ENCODE results near the gene HBS1L. TPM values are rescaled to one million over a fixed set of nuclear protein-coding genes. Genes with fewer than 3 reads are reported as not detected.

HBS1L gene
- total and polyA plus RNA-seq, 9 of the 15 experiments (the other 6 are each of a cell fraction or from before 2014, with no cell fraction given): 101 to 199 (median 145) TPM

DNA sequence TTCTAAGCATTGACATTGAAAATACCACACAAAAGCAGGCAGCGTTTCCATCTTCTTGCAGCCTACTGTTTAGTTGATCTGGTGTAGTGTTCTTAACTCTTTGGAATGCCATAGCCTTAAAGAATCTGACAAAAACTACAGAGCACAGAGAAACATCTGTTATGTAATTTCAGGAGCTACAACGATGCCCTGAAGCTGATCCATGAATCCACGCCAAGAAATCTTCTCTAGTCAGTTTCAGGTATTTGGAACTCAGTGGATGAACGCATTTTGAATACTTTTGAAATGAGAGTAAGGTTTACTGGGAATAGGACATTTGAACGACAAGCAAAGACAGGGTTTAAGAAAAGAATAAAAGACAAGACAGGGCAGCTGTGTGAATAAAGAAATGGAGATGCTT is 122.5 kb downstream of the HBS1L start (continued):
- TF ChIP-seq, protein P1, sequence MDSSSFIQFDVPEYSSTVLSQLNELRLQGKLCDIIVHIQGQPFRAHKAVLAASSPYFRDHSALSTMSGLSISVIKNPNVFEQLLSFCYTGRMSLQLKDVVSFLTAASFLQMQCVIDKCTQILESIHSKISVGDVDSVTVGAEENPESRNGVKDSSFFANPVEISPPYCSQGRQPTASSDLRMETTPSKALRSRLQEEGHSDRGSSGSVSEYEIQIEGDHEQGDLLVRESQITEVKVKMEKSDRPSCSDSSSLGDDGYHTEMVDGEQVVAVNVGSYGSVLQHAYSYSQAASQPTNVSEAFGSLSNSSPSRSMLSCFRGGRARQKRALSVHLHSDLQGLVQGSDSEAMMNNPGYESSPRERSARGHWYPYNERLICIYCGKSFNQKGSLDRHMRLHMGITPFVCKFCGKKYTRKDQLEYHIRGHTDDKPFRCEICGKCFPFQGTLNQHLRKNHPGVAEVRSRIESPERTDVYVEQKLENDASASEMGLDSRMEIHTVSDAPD (CRISPR knock-in tag; IDR thresholded peaks at IDR 0.05): no peak
- TF ChIP-seq, protein P2, sequence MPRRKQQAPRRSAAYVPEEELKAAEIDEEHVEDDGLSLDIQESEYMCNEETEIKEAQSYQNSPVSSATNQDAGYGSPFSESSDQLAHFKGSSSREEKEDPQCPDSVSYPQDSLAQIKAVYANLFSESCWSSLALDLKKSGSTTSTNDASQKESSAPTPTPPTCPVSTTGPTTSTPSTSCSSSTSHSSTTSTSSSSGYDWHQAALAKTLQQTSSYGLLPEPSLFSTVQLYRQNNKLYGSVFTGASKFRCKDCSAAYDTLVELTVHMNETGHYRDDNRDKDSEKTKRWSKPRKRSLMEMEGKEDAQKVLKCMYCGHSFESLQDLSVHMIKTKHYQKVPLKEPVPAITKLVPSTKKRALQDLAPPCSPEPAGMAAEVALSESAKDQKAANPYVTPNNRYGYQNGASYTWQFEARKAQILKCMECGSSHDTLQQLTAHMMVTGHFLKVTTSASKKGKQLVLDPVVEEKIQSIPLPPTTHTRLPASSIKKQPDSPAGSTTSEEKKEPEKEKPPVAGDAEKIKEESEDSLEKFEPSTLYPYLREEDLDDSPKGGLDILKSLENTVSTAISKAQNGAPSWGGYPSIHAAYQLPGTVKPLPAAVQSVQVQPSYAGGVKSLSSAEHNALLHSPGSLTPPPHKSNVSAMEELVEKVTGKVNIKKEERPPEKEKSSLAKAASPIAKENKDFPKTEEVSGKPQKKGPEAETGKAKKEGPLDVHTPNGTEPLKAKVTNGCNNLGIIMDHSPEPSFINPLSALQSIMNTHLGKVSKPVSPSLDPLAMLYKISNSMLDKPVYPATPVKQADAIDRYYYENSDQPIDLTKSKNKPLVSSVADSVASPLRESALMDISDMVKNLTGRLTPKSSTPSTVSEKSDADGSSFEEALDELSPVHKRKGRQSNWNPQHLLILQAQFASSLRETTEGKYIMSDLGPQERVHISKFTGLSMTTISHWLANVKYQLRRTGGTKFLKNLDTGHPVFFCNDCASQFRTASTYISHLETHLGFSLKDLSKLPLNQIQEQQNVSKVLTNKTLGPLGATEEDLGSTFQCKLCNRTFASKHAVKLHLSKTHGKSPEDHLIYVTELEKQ (CRISPR knock-in tag; IDR thresholded peaks at IDR 0.05): no peak
- TF ChIP-seq RBM14 (IDR thresholded peaks at IDR 0.05; ENCODE audit: borderline replicate concordance, insufficient read depth, low read depth, low read length): no peak
- TF ChIP-seq, protein P3, sequence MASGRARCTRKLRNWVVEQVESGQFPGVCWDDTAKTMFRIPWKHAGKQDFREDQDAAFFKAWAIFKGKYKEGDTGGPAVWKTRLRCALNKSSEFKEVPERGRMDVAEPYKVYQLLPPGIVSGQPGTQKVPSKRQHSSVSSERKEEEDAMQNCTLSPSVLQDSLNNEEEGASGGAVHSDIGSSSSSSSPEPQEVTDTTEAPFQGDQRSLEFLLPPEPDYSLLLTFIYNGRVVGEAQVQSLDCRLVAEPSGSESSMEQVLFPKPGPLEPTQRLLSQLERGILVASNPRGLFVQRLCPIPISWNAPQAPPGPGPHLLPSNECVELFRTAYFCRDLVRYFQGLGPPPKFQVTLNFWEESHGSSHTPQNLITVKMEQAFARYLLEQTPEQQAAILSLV (tag; IDR thresholded peaks at IDR 0.05): no peak

DNA sequence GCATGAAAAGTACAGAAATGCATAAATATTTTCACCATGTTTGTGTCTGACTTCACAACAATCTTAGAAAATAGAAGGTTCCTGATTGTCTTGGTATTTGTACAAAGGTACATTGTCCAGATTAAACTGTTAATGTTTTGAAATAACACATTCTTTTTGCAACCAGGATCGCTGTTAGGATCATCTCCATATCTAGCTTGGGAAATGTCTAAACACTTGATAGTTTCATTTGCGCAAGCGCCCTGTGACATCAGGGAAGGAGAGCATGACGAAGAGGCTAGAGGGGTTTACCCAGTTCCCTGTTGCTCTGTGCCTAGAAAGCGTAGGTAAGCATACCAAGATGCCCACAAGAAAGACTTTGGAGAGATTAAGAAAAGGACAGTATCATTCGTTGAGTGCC is 124.2 kb downstream of the HBS1L start:
- Histone ChIP-seq H3K4me1 (replicated peaks in 1 of 2; ENCODE audit: control insufficient read depth in 2 of 2, insufficient read depth in 2 of 2, low read length in 2 of 2) (no peaks in the 10 kb centered on the region), H3K27me3 (ENCODE audit: control insufficient read depth in 2 of 2, insufficient read depth in 2 of 2, low read length in 2 of 2) (peaks cover 13 to 23% of the 10 kb centered on the region in 2 experiments), H3K9me1 (ENCODE audit: control insufficient read depth, insufficient read depth, low read length) (no peaks in the 10 kb centered on the region), H4K20me1 (replicated peaks; ENCODE audit: control insufficient read depth, insufficient read depth, low read length) (no peaks in the 10 kb centered on the region), H3K9ac (ENCODE audit: insufficient read depth in 1 of 2, low read depth in 2 of 2, low read length in 2 of 2) (no peak overlapping the region), H3K27ac (ENCODE audit: extremely low read depth, low read depth, low read length) (no peak overlapping the region), H3K4me2 (ENCODE audit: insufficient read depth, low read length) (no peak overlapping the region), H3K79me2 (ENCODE audit: control insufficient read depth, insufficient read depth, low read length) (no peaks in the 10 kb centered on the region), H3K9me3 (replicated peaks; ENCODE audit: control insufficient read depth, insufficient read depth, low read depth, low read length) (no peaks in the 10 kb centered on the region), H3K36me3 (ENCODE audit: control insufficient read depth, insufficient read depth, low read length) (no peaks in the 10 kb centered on the region), H2AFZ (ENCODE audit: low read depth, low read length) (no peak overlapping the region), H3K4me3 (no peak overlapping the region)
- BruUV-seq (replicated peaks): no TSS peak
- intact Hi-C loops (cut with micrococcal nuclease) (no loop called here), in situ Hi-C loops (cut with MboI) (no loop called here)
- CTCF ChIA-PET (ENCODE audit: low intra/inter-chr PET ratio): no interaction called here
- 10% methylated on average over 6 of the region's 6 CpGs for WGBS (ENCODE audit: insufficient coverage, low coverage, missing lambda C conversion rate)
- ATAC-seq: no peak
- POLR2A ChIA-PET: no interaction called here
- FAIRE-seq: no peak
- TF ChIP-seq NRF1 (conservative IDR thresholded peaks at IDR 0.05 in 1 of 2, IDR thresholded peaks at IDR 0.05 in 1 of 2) (peak; percentile 35 to 52; a peak in 2 of 4 replicates), EWSR1 (IDR thresholded peaks at IDR 0.05; ENCODE audit: borderline replicate concordance, low read depth, partially characterized antibody) (no peak)
- DNase-seq (ENCODE audit: extremely low read depth in 1 of 4, low spot score in 3 of 4): no peak
